MCF 10A (cell line): ENCODE measurements around the gene ALDH1L1. TPM values are rescaled to one million over a fixed set of nuclear protein-coding genes. Genes with fewer than 3 reads are reported as not detected.

Experiments
- BruUV-seq: library from RNA; stranded (reverse); fragments of 400-500 nt; replicated peaks from 2 replicates; lab custom pipeline; 2021; lab: Mats Ljungman, UMichigan
- CTCF ChIA-PET: fragments of 300-600 bp; sonication (Branson Sonifier 250); formaldehyde crosslinking; extraction: SDS; loops from one replicate; lab custom pipeline; 2021; ENCODE audit warnings: antibody characterized with exemption, inconsistent platforms; lab: Yijun Ruan, JAX
- POLR2A ChIA-PET: fragments of 300-600, 350-650 bp; sonication (Branson Sonifier 250); formaldehyde crosslinking; extraction: SDS; loops from one replicate; lab custom pipeline; 2020; ENCODE audit warnings: antibody characterized with exemption, inconsistent platforms; lab: Yijun Ruan, JAX
- DNase-seq: peaks from one replicate; pipeline ENCODE4 v3.0.0-alpha.2; 2018; ENCODE audit not compliant: unreplicated experiment
- H3K27ac Mint-ChIP-seq: one replicate; pipeline ENCODE4 v1.8.0; 2022; ENCODE audit warnings: mild to moderate bottlenecking, low read depth, mixed read lengths; ENCODE audit not compliant: unreplicated experiment
- H3K27me3 Mint-ChIP-seq: one replicate; pipeline ENCODE4 v1.8.0; 2022; ENCODE audit warnings: mixed read lengths; ENCODE audit not compliant: insufficient read depth, unreplicated experiment
- H3K36me3 Mint-ChIP-seq: one replicate; pipeline ENCODE4 v1.8.0; 2022; ENCODE audit warnings: mild to moderate bottlenecking, moderate library complexity, mixed read lengths; ENCODE audit not compliant: insufficient read depth, unreplicated experiment
- H3K4me1 Mint-ChIP-seq: one replicate; pipeline ENCODE4 v1.8.0; 2022; ENCODE audit warnings: mixed read lengths; ENCODE audit not compliant: insufficient read depth, unreplicated experiment
- H3K4me3 Mint-ChIP-seq: one replicate; pipeline ENCODE4 v1.8.0; 2022; ENCODE audit warnings: mild to moderate bottlenecking, moderate library complexity, mixed read lengths; ENCODE audit not compliant: unreplicated experiment
- H3K9me3 Mint-ChIP-seq: one replicate; pipeline ENCODE4 v1.8.0; 2022; ENCODE audit warnings: mixed read lengths; ENCODE audit not compliant: unreplicated experiment
- intact Hi-C: fragments of 100-400 bp; cut with micrococcal nuclease; formaldehyde crosslinking; loops from 2 replicates; pipeline ENCODE4 v1.14.1; 2022
- total RNA-seq: library from RNA; stranded (reverse); gene quantifications from 2 replicates; pipeline ENCODE4 v1.2.3, GENCODE V29; 2022
- TF ChIP-seq, protein P1 (sequence below): fragments of 200-600 bp; IDR thresholded peaks from one replicate; pipeline ENCODE4 v1.8.0; 2022; ENCODE audit warnings: antibody characterized with exemption, mild to moderate bottlenecking; ENCODE audit not compliant: unreplicated experiment

ALDH1L1 gene
- total RNA-seq, 1 experiment from 2014 or later, result 1.9 TPM

DNA sequence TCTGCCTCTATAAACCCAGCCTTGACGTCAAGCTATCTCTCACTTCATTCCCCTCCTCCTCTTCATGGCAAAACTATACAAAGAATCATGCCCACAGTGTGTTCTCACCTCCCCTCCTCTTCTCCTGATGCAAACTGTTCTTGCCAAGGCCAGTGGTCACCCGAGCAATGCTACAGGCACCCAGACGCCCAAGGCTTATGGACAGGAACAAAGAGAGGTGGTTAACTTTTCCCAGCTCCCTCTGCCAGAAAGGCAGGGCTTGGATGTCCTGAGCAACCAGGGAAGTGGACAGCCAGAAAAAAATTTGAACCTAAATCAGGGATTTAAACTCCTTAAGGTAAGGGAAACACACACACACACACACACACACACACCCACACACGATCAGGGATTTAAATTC is 101.5 kb downstream of the ALDH1L1 start:
- intact Hi-C loops, result no loop called here
- Mint-ChIP-seq H3K4me3 (no peak overlapping the region), H3K4me1 (peaks cover 4% of the 10 kb centered on the region), H3K27ac (no peak overlapping the region), H3K36me3 (no peaks in the 10 kb centered on the region), H3K27me3 (no peaks in the 10 kb centered on the region), H3K9me3 (no peaks in the 10 kb centered on the region)
- CTCF ChIA-PET, result no interaction called here
- BruUV-seq, result no TSS peak
- POLR2A ChIA-PET, result interaction anchor here (0.8 kb wide), 1 partner anchor 88 kb away, joined by 3 read pairs; no protein-coding TSS in a partner anchor
- TF ChIP-seq, protein P1, sequence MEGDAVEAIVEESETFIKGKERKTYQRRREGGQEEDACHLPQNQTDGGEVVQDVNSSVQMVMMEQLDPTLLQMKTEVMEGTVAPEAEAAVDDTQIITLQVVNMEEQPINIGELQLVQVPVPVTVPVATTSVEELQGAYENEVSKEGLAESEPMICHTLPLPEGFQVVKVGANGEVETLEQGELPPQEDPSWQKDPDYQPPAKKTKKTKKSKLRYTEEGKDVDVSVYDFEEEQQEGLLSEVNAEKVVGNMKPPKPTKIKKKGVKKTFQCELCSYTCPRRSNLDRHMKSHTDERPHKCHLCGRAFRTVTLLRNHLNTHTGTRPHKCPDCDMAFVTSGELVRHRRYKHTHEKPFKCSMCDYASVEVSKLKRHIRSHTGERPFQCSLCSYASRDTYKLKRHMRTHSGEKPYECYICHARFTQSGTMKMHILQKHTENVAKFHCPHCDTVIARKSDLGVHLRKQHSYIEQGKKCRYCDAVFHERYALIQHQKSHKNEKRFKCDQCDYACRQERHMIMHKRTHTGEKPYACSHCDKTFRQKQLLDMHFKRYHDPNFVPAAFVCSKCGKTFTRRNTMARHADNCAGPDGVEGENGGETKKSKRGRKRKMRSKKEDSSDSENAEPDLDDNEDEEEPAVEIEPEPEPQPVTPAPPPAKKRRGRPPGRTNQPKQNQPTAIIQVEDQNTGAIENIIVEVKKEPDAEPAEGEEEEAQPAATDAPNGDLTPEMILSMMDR, result no peak
- no peak for DNase-seq

DNA sequence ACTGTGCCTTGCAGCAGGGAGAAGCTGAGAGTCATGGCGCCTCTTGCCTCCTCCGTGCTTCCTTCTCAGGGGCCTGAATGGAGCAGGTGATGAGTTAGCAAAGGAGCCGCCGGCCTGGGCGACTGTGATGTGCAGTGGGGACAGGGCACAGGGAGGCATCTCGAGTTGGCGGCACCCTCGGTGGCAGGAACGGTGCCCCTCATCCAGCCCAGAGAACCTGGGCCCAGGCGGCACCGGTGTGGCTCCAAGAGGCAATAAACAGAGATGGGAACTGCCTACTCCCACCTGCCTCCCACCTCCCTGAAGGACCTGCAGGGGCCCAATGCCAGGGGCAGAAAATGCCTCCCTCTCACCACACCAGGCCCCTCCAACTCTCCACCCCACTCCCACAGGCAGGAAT is 102.6 kb downstream of the ALDH1L1 start:
- BruUV-seq, result no TSS peak
- H3K4me3 Mint-ChIP-seq, result no peak overlapping the region

DNA sequence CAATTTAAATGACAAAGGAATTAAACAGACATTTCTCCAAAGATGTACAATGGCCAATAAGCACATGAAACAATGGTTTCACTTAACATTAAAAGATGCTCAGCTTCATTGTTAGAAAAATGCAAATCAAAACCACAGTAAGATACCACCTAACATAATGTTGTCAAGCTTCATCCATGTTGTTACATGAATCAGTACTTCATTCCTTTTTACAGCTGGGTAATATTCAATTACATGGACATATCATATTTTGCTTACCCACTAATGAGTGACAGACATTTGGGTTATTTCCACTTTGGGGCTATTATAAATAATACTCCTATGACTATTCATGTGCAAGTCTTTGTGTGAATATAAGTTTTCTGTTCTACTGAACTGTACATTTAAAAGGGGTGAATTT is 104.2 kb downstream of the ALDH1L1 start:
- H3K27ac Mint-ChIP-seq, result no peak overlapping the region
- intact Hi-C loops, result no loop called here
- no peak overlapping the region for H3K4me3 Mint-ChIP-seq
- H3K36me3 Mint-ChIP-seq, result peaks cover 5% of the 10 kb centered on the region
- H3K27me3 Mint-ChIP-seq, result no peaks in the 10 kb centered on the region
- no peak for DNase-seq
- no TSS peak for BruUV-seq
- H3K4me1 Mint-ChIP-seq, result peaks cover 3% of the 10 kb centered on the region
- TF ChIP-seq, protein P1, result no peak
- CTCF ChIA-PET, result interaction anchor here (0.6 kb wide), 1 partner anchor 61 kb away, joined by 3 read pairs; no protein-coding TSS in a partner anchor
- POLR2A ChIA-PET, result no interaction called here
- no peaks in the 10 kb centered on the region for H3K9me3 Mint-ChIP-seq

More for the DNA sequence above, 102.6 kb downstream of the ALDH1L1 start:
- intact Hi-C loops, result no loop called here
- H3K4me1 Mint-ChIP-seq, result peaks cover 4% of the 10 kb centered on the region
- no peak overlapping the region for H3K27ac Mint-ChIP-seq
- H3K36me3 Mint-ChIP-seq, result peaks cover 3% of the 10 kb centered on the region
- H3K27me3 Mint-ChIP-seq, result no peaks in the 10 kb centered on the region
- POLR2A ChIA-PET, result no interaction called here
- H3K9me3 Mint-ChIP-seq, result no peaks in the 10 kb centered on the region
- CTCF ChIA-PET, result interaction anchor here (0.6 kb wide), 1 partner anchor 55 kb away, joined by 4 read pairs; no protein-coding TSS in a partner anchor
- TF ChIP-seq, protein P1, result no peak
- no peak for DNase-seq

DNA sequence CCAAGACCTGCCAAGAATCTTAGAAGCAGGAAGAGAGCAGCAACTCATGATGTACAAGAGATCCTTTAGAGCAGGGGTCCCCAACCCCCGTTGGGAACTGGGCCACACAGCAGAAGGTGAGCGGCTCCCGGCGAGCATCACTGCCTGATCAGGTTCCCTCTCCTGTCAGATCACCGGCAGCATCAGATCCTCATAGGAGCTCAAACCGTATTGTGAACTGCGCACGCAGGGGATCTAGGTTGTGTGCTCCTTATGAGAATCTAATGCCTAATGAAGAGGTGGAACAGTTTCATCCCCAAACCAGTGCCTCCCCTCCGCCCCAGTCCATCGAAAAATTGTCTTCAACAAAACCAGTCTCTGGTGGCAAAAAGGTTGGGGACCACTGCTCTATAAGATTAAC is 110.2 kb downstream of the ALDH1L1 start:
- H3K4me3 Mint-ChIP-seq, result no peak overlapping the region
- POLR2A ChIA-PET, result interaction anchor here (0.7 kb wide), 1 partner anchor 94 kb away, joined by 4 read pairs; no protein-coding TSS in a partner anchor
- DNase-seq, result no peak
- H3K27me3 Mint-ChIP-seq, result no peaks in the 10 kb centered on the region
- no peak overlapping the region for H3K27ac Mint-ChIP-seq
- H3K9me3 Mint-ChIP-seq, result no peaks in the 10 kb centered on the region
- intact Hi-C loops, result no loop called here
- no peaks in the 10 kb centered on the region for H3K4me1 Mint-ChIP-seq
- CTCF ChIA-PET, result interaction anchor here (0.6 to 1.4 kb wide), 4 partner anchors 12 to 217 kb away, joined by 3 to 4 read pairs (median 3); no protein-coding TSS in a partner anchor
- no TSS peak for BruUV-seq
- peaks cover 11% of the 10 kb centered on the region for H3K36me3 Mint-ChIP-seq
- TF ChIP-seq, protein P1, result no peak
